B cell (primary cell): Measurements from ENCODE around the gene ASCC2.

ENCODE experiments used
- CTCF ChIP-seq: fragments of 200-600 bp; IDR thresholded peaks from one replicate; pipeline ENCODE4 v1.8.0; 2022; ENCODE audit warnings: antibody characterized with exemption, mild to moderate bottlenecking
- EZH2 ChIP-seq: IDR thresholded peaks from 2 replicates; pipeline ENCODE4 v1.6.1; 2012; ENCODE audit warnings: borderline replicate concordance, low read depth, mild to moderate bottlenecking, moderate library complexity, low read length; ENCODE audit not compliant: insufficient read depth, poor library complexity, severe bottlenecking

- TF ChIP-seq CTCF (no peak), EZH2 (no peak)
These were observed 2.4 kb upstream of the ASCC2 start for GRCh38 chr22:29840498-29840897.
